GM23338 (cell line): ENCODE data around the gene DHRS12.

Experiments used
- CTCF ChIP-seq, 2 experiments: fragments of 200-600 bp in 1 of 2; sonication (generic) in 1 of 2; conservative IDR thresholded peaks; 2 replicates each; pipeline versions ENCODE4 v1.5.1 to v1.6.1; 2016 to 2017; ENCODE audit warnings: antibody characterized with exemption in 2 of 2, low read depth in 2 of 2, mild to moderate bottlenecking in 2 of 2, moderate library complexity in 1 of 2
- EZH2 ChIP-seq: fragments of 200-600 bp; sonication (generic); IDR thresholded peaks from one replicate; pipeline ENCODE4 v1.8.0; 2017; ENCODE audit warnings: antibody characterized with exemption, mild to moderate bottlenecking, low read depth; ENCODE audit not compliant: unreplicated experiment
- EZH2phosphoT487 ChIP-seq: fragments of 200-600 bp; sonication (generic); IDR thresholded peaks from one replicate; pipeline ENCODE4 v1.8.1; 2018; ENCODE audit warnings: antibody characterized with exemption; ENCODE audit not compliant: unreplicated experiment
- POLR2AphosphoS5 ChIP-seq: IDR thresholded peaks from 2 replicates; pipeline ENCODE4 v1.6.1; 2016; ENCODE audit warnings: antibody characterized with exemption, low read depth
- REST ChIP-seq: IDR thresholded peaks from one replicate; pipeline ENCODE4 v1.6.1; 2018; ENCODE audit warnings: antibody characterized with exemption; ENCODE audit not compliant: unreplicated experiment

DNA sequence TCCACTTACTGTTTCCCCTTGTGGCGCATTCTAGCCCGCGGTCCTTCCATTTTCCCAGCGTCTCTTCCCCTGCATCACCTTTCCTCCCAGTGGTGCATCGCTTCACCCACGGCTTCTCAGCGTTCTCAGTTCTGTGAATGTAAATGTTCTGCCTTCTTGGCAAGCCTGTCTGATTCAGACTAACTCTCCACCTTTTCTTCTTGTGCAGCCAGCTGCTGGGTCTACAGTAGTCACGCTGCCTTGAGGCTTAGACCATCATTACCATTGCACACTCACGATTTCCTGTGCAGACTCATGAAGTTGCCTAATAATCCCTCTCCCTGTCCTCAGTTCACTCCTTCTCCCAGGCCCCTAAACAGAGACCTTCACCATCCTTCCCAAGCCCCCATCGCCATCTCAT is 75.0 kb downstream of the DHRS12 start:
- TF ChIP-seq CTCF (conservative IDR thresholded peaks at IDR 0.05; ENCODE audit: low read depth in 2 of 2) = no peak
- TF ChIP-seq POLR2AphosphoS5 = no peak
- no peak for TF ChIP-seq REST
- no peak for TF ChIP-seq EZH2
- no peak for TF ChIP-seq EZH2phosphoT487
